Smooth muscle cell (in vitro differentiated cells): ENCODE measurements around the gene DIAPH2. TPM values are rescaled to one million over a fixed set of nuclear protein-coding genes. Genes with fewer than 3 reads are reported as not detected.

Experiments
- DNase-seq: peaks from one replicate; lab custom pipeline; 2025; ENCODE audit not compliant: unreplicated experiment; lab: John Stamatoyannopoulos, UW
- H2AFZ ChIP-seq: fragments of 200-600 bp; sonication (generic); 2 replicates; pipeline ENCODE4 v1.6.0; 2016; ENCODE audit warnings: antibody characterized with exemption, low read depth, mild to moderate bottlenecking
- H3F3A ChIP-seq: fragments of 200-600 bp; sonication (generic); 2 replicates; pipeline ENCODE4 v1.6.0; 2017; ENCODE audit warnings: antibody characterized with exemption, low read depth
- H3K27ac ChIP-seq: fragments of 200-600 bp; sonication (generic); 2 replicates; pipeline ENCODE4 v1.5.1; 2016; ENCODE audit warnings: low read depth, mild to moderate bottlenecking
- H3K27me3 ChIP-seq: fragments of 200-600 bp; sonication (generic); 2 replicates; pipeline ENCODE4 v1.6.1; 2016; ENCODE audit warnings: low read depth, mild to moderate bottlenecking
- H3K36me3 ChIP-seq: fragments of 200-600 bp; sonication (generic); 2 replicates; pipeline ENCODE4 v1.5.1; 2016; ENCODE audit warnings: low read depth
- H3K4me1 ChIP-seq: fragments of 200-600 bp; sonication (generic); 2 replicates; pipeline ENCODE4 v1.5.1; 2016; ENCODE audit warnings: low read depth
- H3K4me2 ChIP-seq: fragments of 200-600 bp; sonication (generic); 2 replicates; pipeline ENCODE4 v1.6.0; 2016; ENCODE audit warnings: mild to moderate bottlenecking
- H3K4me3 ChIP-seq: fragments of 200-600 bp; sonication (generic); 2 replicates; pipeline ENCODE4 v1.5.1; 2016; ENCODE audit warnings: mild to moderate bottlenecking
- H3K79me2 ChIP-seq: fragments of 200-600 bp; sonication (generic); 2 replicates; pipeline ENCODE4 v1.6.0; 2016; ENCODE audit warnings: low read depth, mild to moderate bottlenecking
- H3K9ac ChIP-seq: fragments of 200-600 bp; sonication (generic); 2 replicates; pipeline ENCODE4 v1.6.0; 2016; ENCODE audit warnings: low read depth
- H3K9me3 ChIP-seq: fragments of 200-600 bp; sonication (generic); replicated peaks from 2 replicates; pipeline ENCODE4 v1.5.1; 2016; ENCODE audit warnings: low read depth
- H4K20me1 ChIP-seq: fragments of 200-600 bp; sonication (generic); 2 replicates; pipeline ENCODE4 v1.6.0; 2016; ENCODE audit warnings: low read depth
- WGBS: methylation state at CpG from one replicate; pipeline ENCODE4 v1.1.7; 2016; ENCODE audit warnings: low lambda C conversion rate; 5-methylcytosine and 5-hydroxymethylcytosine counted together
- polyA plus RNA-seq: library from polyadenylated mRNA; unstranded; fragments of >200 nt; fragmentation: Nextera tagmentation; extraction: Ambion mirVana; gene quantifications from 2 replicates; pipeline ENCODE4 v1.2.1, GENCODE V29; 2016
- total RNA-seq: library from RNA; depleted of rRNA; stranded (reverse); fragments of >200 nt; gene quantifications from 2 replicates; pipeline ENCODE4 v1.2.3, GENCODE V29; 2014
- TF ChIP-seq, protein P1 (sequence below): fragments of 200-600 bp; sonication (generic); IDR thresholded peaks from 2 replicates; pipeline ENCODE4 v1.5.1; 2017; ENCODE audit warnings: borderline replicate concordance, mild to moderate bottlenecking, antibody characterized with exemption; ENCODE audit not compliant: insufficient read depth, poor library complexity, severe bottlenecking

Gene DIAPH2
- total and polyA plus RNA-seq, 2 experiments from 2014 or later, result 12.8 to 19.9 TPM

GRCh38 chrX:96715481-96715880 is 30.8 kb downstream of the DIAPH2 start:
- Histone ChIP-seq H4K20me1 (no peaks in the 10 kb centered on the region), H3K27ac (no peak overlapping the region), H3K36me3 (no peaks in the 10 kb centered on the region), H3K79me2 (peaks cover 34% of the 10 kb centered on the region), H3K9me3 (no peaks in the 10 kb centered on the region), H3K9ac (no peak overlapping the region), H3K4me1 (no peaks in the 10 kb centered on the region), H2AFZ (no peak overlapping the region), H3K4me2 (no peak overlapping the region), H3K27me3 (no peaks in the 10 kb centered on the region), H3F3A (no peaks in the 10 kb centered on the region), H3K4me3 (no peak overlapping the region)
- WGBS, result 67% methylated on average over 3 of the region's 3 CpGs
- DNase-seq, result no peak
- TF ChIP-seq, protein P1, sequence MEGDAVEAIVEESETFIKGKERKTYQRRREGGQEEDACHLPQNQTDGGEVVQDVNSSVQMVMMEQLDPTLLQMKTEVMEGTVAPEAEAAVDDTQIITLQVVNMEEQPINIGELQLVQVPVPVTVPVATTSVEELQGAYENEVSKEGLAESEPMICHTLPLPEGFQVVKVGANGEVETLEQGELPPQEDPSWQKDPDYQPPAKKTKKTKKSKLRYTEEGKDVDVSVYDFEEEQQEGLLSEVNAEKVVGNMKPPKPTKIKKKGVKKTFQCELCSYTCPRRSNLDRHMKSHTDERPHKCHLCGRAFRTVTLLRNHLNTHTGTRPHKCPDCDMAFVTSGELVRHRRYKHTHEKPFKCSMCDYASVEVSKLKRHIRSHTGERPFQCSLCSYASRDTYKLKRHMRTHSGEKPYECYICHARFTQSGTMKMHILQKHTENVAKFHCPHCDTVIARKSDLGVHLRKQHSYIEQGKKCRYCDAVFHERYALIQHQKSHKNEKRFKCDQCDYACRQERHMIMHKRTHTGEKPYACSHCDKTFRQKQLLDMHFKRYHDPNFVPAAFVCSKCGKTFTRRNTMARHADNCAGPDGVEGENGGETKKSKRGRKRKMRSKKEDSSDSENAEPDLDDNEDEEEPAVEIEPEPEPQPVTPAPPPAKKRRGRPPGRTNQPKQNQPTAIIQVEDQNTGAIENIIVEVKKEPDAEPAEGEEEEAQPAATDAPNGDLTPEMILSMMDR, result no peak

DNA sequence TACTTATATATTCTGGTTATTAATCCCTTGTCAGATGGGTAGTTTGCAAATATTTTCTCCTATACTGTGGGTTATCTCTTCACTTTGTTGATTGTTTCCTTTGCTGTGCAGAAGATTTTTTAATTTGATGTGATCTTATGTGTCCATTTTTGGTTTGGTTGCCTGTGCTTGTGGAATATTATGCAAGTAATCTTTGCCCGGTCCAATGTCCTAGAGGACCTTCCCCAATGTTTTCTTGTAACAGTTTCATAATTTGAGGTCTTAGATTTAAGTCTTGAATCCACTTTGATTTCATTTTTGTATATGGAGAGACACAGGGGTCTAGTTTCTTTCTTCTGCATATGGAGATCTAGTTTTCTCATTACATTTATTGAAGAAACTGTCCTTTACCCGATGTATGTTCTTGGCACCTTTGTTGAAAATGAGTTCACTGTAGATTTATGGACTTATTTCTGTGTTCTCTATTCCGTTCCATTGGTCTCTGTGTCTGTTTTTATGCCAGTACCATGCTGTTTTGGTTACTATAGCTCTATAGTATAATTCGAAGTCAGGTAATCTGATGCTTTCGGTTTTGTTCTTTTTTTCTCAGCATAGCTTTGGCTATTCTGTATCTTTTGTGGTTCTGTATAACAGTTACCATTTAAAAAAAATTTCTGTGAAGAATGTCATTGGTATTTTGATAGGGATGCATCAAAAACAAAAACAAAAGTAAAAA is 34.7 kb downstream of the DIAPH2 start:
- Histone ChIP-seq H3K36me3 (no peaks in the 10 kb centered on the region), H3K4me2 (no peak overlapping the region), H3K79me2 (peaks cover 29% of the 10 kb centered on the region), H3K4me3 (no peak overlapping the region), H3K9me3 (no peaks in the 10 kb centered on the region), H4K20me1 (no peaks in the 10 kb centered on the region), H3K27ac (no peak overlapping the region), H3K27me3 (no peaks in the 10 kb centered on the region), H3F3A (no peaks in the 10 kb centered on the region), H3K4me1 (no peaks in the 10 kb centered on the region), H3K9ac (no peak overlapping the region), H2AFZ (no peak overlapping the region)
- no peak for DNase-seq
- TF ChIP-seq, protein P1, result no peak
- 98% methylated on average over 5 of the region's 5 CpGs for WGBS

GRCh38 chrX:96721354-96721753 is 36.7 kb downstream of the DIAPH2 start:
- TF ChIP-seq, protein P1, result no peak
- H3K27ac ChIP-seq, result no peak overlapping the region
- no peaks in the 10 kb centered on the region for H3K27me3 ChIP-seq
- no peaks in the 10 kb centered on the region for H3F3A ChIP-seq
- no peaks in the 10 kb centered on the region for H3K36me3 ChIP-seq
- no peaks in the 10 kb centered on the region for H3K4me1 ChIP-seq
- H3K79me2 ChIP-seq, result peaks cover 23% of the 10 kb centered on the region
- H4K20me1 ChIP-seq, result peaks cover 4% of the 10 kb centered on the region
- no peak overlapping the region for H2AFZ ChIP-seq
- no peaks in the 10 kb centered on the region for H3K9me3 ChIP-seq
- H3K4me3 ChIP-seq, result no peak overlapping the region
- no peak overlapping the region for H3K4me2 ChIP-seq
- no peak for DNase-seq
- H3K9ac ChIP-seq, result no peak overlapping the region

DNA sequence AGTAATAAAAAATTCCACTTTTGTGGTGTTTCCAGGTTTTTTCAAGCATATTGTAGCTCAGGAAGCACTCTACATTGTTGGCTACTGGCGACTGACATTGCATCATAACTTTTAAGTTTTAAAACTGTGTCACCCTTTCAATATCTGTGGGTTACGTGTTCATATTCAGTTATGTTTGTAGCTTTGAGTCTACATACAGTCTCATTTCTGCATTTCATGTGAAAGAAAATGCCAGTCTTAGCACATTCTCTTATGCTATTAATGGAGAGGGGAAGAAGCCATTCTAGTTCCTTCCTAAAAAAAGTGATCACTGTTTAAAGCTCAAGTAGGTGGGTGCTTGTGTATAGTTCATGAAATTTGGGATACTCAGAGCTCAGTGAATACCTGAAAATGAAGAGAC is 38.1 kb downstream of the DIAPH2 start:
- 92% methylated on average over 2 of the region's 2 CpGs for WGBS
- Histone ChIP-seq H2AFZ (no peak overlapping the region), H3K36me3 (no peaks in the 10 kb centered on the region), H3K9me3 (no peaks in the 10 kb centered on the region), H3K79me2 (peaks cover 13% of the 10 kb centered on the region), H3K27me3 (no peaks in the 10 kb centered on the region), H3F3A (no peaks in the 10 kb centered on the region), H3K4me1 (no peaks in the 10 kb centered on the region), H4K20me1 (peaks cover 5% of the 10 kb centered on the region), H3K4me3 (no peak overlapping the region), H3K4me2 (no peak overlapping the region), H3K27ac (no peak overlapping the region), H3K9ac (no peak overlapping the region)
- DNase-seq, result no peak
- TF ChIP-seq, protein P1, result no peak
